ENCODE measurements around the gene CST7.

DNA sequence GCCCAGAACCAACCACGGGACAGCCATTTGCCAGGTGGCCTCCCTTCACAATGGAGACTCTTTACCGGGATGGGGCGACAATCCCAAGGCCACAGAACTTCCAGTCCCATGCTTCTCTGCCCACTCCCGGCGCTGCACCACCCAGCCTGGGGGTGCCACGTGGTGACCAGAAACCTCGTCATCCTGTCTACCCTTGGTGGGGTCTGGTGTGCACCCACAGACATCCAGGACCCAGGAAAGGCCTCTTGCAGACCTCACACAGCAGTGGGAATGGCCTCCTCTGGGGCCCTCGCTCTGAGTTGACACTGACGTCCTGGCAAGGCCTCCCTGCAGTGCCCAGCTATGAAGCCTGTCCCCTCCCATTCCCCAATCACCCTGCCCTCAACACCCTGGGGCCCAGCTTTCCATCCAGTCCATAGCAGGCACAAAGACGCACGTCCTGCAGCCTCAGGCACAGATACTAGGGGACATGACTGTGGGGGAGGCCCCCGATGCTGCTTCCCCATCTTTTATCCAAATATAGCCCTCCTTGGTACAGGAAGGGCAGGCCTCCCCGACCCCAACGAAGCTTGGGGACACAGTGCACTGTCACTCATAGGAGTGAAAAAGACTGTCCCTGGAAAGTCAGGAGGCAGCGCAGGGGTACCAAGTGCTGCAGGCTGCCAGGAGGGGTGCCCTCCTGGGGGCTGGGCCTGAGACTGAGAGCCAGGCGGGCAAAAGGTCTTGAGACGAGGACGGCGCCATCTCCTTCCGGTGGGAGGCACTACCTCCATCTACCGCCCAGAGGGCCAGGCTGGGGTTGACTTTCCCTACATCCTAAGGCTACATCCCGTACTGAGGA, 7.2 kb downstream of the CST7 start:
- TF ChIP-seq RAD21 (IDR thresholded peaks at IDR 0.05; ENCODE audit: low read depth) (no peak), YY1 (IDR thresholded peaks at IDR 0.05; ENCODE audit: extremely low read depth, insufficient replicate concordance, low read depth, low read length) (no peak), POLR2A (IDR thresholded peaks at IDR 0.05; ENCODE audit: borderline replicate concordance, extremely low read depth, insufficient read depth, insufficient read length) (no peak)
- TF ChIP-seq, protein P1, sequence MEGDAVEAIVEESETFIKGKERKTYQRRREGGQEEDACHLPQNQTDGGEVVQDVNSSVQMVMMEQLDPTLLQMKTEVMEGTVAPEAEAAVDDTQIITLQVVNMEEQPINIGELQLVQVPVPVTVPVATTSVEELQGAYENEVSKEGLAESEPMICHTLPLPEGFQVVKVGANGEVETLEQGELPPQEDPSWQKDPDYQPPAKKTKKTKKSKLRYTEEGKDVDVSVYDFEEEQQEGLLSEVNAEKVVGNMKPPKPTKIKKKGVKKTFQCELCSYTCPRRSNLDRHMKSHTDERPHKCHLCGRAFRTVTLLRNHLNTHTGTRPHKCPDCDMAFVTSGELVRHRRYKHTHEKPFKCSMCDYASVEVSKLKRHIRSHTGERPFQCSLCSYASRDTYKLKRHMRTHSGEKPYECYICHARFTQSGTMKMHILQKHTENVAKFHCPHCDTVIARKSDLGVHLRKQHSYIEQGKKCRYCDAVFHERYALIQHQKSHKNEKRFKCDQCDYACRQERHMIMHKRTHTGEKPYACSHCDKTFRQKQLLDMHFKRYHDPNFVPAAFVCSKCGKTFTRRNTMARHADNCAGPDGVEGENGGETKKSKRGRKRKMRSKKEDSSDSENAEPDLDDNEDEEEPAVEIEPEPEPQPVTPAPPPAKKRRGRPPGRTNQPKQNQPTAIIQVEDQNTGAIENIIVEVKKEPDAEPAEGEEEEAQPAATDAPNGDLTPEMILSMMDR (IDR thresholded peaks at IDR 0.05 in 2 of 3, conservative IDR thresholded peaks at IDR 0.05 in 1 of 3; ENCODE audit: borderline replicate concordance in 1 of 3, insufficient read depth in 1 of 3, low read depth in 2 of 3, low read length in 2 of 3) = no peak
